K562 (cell line): ENCODE results near the gene CD34. TPM values are rescaled to one million over a fixed set of nuclear protein-coding genes. Genes with fewer than 3 reads are reported as not detected.

ENCODE experiments used
- ATAC-seq: fragments of 200-7000 bp; cut with Tn5 transposase; 3 replicates; pipeline ENCODE4 v1.9.1; 2020; ENCODE audit warnings: moderate library complexity
- BruUV-seq: library from RNA; stranded (reverse); fragments of 400-500 nt; replicated peaks from 2 replicates; lab custom pipeline; 2021; lab: Mats Ljungman, UMichigan
- CTCF ChIA-PET: fragments of 300-600 bp; formaldehyde crosslinking; extraction: SDS; loops from one replicate; lab custom pipeline; 2021; ENCODE audit warnings: low intra/inter-chr PET ratio; lab: Yijun Ruan, JAX
- POLR2A ChIA-PET: fragments of 300-600, 350-650 bp; sonication (Branson Sonifier 250); formaldehyde crosslinking; extraction: SDS; loops from one replicate; lab custom pipeline; 2021; ENCODE audit warnings: antibody characterized with exemption, inconsistent platforms; lab: Yijun Ruan, JAX
- DNase-seq, 4 experiments: peaks; one replicate each; pipeline versions ENCODE4 v3.0.0 to v3.0.0-alpha.2; 2011 to 2018; ENCODE audit warnings: low spot score in 3 of 4, mixed read lengths in 3 of 4; ENCODE audit errors: extremely low read depth in 1 of 4
- FAIRE-seq: peaks from 2 replicates; lab custom pipeline; 2011; peaks lifted over from hg19 to GRCh38; lab: Jason Lieb, UNC
- H2AFZ ChIP-seq: 2 replicates; pipeline ENCODE4 v1.6.0; 2011; ENCODE audit warnings: low read depth, low read length, control low read depth, inconsistent platforms
- H3K27ac ChIP-seq: fragments of 200-600 bp; 3 replicates; pipeline ENCODE4 v1.8.0; 2011; ENCODE audit warnings: low read depth, mild to moderate bottlenecking, control low read depth, inconsistent platforms, low read length, moderate library complexity, mixed read lengths; ENCODE audit errors: extremely low read depth
- H3K27me3 ChIP-seq, 2 experiments: fragments of 300-600 bp in 1 of 2; 2 replicates in 1 of 2; 3 replicates in 1 of 2; pipeline versions ENCODE4 v1.6.0 to v1.8.0; 2011; ENCODE audit warnings: inconsistent platforms in 2 of 2, low read length in 2 of 2, mild to moderate bottlenecking in 1 of 2, mixed read lengths in 1 of 2, moderate library complexity in 1 of 2; ENCODE audit not compliant: control insufficient read depth in 2 of 2, insufficient read depth in 2 of 2
- H3K36me3 ChIP-seq: fragments of 300-600 bp; 3 replicates; pipeline ENCODE4 v1.8.0; 2011; ENCODE audit warnings: mild to moderate bottlenecking, low read length, inconsistent platforms; ENCODE audit not compliant: control insufficient read depth, insufficient read depth
- H3K4me1 ChIP-seq, 2 experiments: fragments of 200-600 bp in 1 of 2; replicated peaks in 1 of 2; 2 replicates in 1 of 2; 3 replicates in 1 of 2; pipeline versions ENCODE4 v1.5.1 to v1.8.0; 2011; ENCODE audit warnings: inconsistent platforms in 2 of 2, low read length in 2 of 2, mild to moderate bottlenecking in 1 of 2, mixed read lengths in 1 of 2, moderate library complexity in 1 of 2; ENCODE audit not compliant: control insufficient read depth in 2 of 2, insufficient read depth in 2 of 2
- H3K4me2 ChIP-seq: 2 replicates; pipeline ENCODE4 v1.6.1; 2011; ENCODE audit warnings: low read length, control low read depth, inconsistent platforms, mixed read lengths; ENCODE audit not compliant: insufficient read depth
- H3K4me3 ChIP-seq: fragments of 200-600 bp; sonication (generic), shearing (Covaris generic); 2 replicates; pipeline ENCODE4 v1.5.1; 2016; ENCODE audit warnings: control low read depth, inconsistent platforms
- H3K79me2 ChIP-seq: fragments of 200-600 bp; 3 replicates; pipeline ENCODE4 v1.8.0; 2011; ENCODE audit warnings: low read length, inconsistent platforms; ENCODE audit not compliant: control insufficient read depth, insufficient read depth
- H3K9ac ChIP-seq, 2 experiments: 2 replicates each; pipeline versions ENCODE4 v1.6.0 to v1.6.1; 2011; ENCODE audit warnings: low read depth in 2 of 2, low read length in 2 of 2, control low read depth in 1 of 2, inconsistent platforms in 1 of 2, mild to moderate bottlenecking in 1 of 2, mixed read lengths in 1 of 2; ENCODE audit not compliant: insufficient read depth in 1 of 2
- H3K9me1 ChIP-seq: one replicate; pipeline ENCODE4 v1.6.0; 2011; ENCODE audit warnings: inconsistent platforms, mild to moderate bottlenecking, low read length, moderate library complexity; ENCODE audit not compliant: control insufficient read depth, insufficient read depth
- H3K9me3 ChIP-seq: replicated peaks from 2 replicates; pipeline ENCODE4 v1.5.1; 2011; ENCODE audit warnings: low read depth, low read length, inconsistent platforms; ENCODE audit not compliant: control insufficient read depth, insufficient read depth
- H4K20me1 ChIP-seq: replicated peaks from 2 replicates; pipeline ENCODE4 v1.6.1; 2011; ENCODE audit warnings: low read length, inconsistent platforms, mixed read lengths; ENCODE audit not compliant: control insufficient read depth, insufficient read depth
- CBX8 ChIP-seq: fragments of 200-600 bp; sonication (generic); IDR thresholded peaks from 2 replicates; pipeline ENCODE4 v1.6.1; 2012; ENCODE audit warnings: borderline replicate concordance, mixed run types, low read depth, mild to moderate bottlenecking, moderate library complexity, mixed read lengths, low read length, control low read depth, inconsistent platforms; ENCODE audit not compliant: poor library complexity, severe bottlenecking; ENCODE audit errors: extremely low read depth
- CTBP1 ChIP-seq: fragments of 450-650 bp; IDR thresholded peaks from 2 replicates; pipeline ENCODE4 v1.6.1; 2016; ENCODE audit warnings: borderline replicate concordance
- CTCF ChIP-seq, 3 experiments: IDR thresholded peaks in 2 of 3; conservative IDR thresholded peaks in 1 of 3; 2 replicates each; pipeline ENCODE4 v1.5.1; 2011 to 2012; ENCODE audit warnings: low read length in 3 of 3, mild to moderate bottlenecking in 3 of 3, control low read depth in 2 of 3, improper control_type of control experiment in 1 of 3, inconsistent platforms in 1 of 3, low read depth in 1 of 3, mixed read lengths in 1 of 3, moderate library complexity in 1 of 3; ENCODE audit not compliant: insufficient read depth in 2 of 3
- FOXK1 ChIP-seq: sonication (generic); formaldehyde crosslinking; IDR thresholded peaks from 2 replicates; pipeline ENCODE4 v1.8.0; 2022; ENCODE audit warnings: missing genetic modification reagents, mild to moderate bottlenecking, borderline replicate concordance
- HDAC1 ChIP-seq, 2 experiments: fragments of 450-650 bp; IDR thresholded peaks; 2 replicates each; pipeline ENCODE4 v1.6.1; 2016 to 2017; ENCODE audit warnings: inconsistent platforms in 1 of 2, mild to moderate bottlenecking in 1 of 2, moderate library complexity in 1 of 2
- HMGN3 ChIP-seq: IDR thresholded peaks from 2 replicates; pipeline ENCODE4 v1.6.1; 2011; ENCODE audit warnings: borderline replicate concordance, low read depth, mild to moderate bottlenecking, mixed read lengths, low read length; ENCODE audit not compliant: insufficient read length; ENCODE audit errors: extremely low read depth
- IRF2 ChIP-seq: sonication (generic); formaldehyde crosslinking; IDR thresholded peaks from 2 replicates; pipeline ENCODE4 v1.8.1; 2022; ENCODE audit warnings: mild to moderate bottlenecking, missing genetic modification reagents
- KAT7 ChIP-seq: sonication (generic); formaldehyde crosslinking; IDR thresholded peaks from 2 replicates; pipeline ENCODE4 v1.8.0; 2022; ENCODE audit warnings: missing genetic modification reagents, mild to moderate bottlenecking, borderline replicate concordance
- MTA2 ChIP-seq: fragments of 450-650 bp; IDR thresholded peaks from 2 replicates; pipeline ENCODE4 v1.6.1; 2016; ENCODE audit warnings: low read depth
- NR2C2 ChIP-seq, 2 experiments: fragments of 200-800 bp in 1 of 2; sonication (Bioruptor generic) in 1 of 2; sonication (generic) in 1 of 2; formaldehyde crosslinking in 1 of 2; IDR thresholded peaks; 2 replicates each; pipeline versions ENCODE4 v1.6.1 to v1.8.0; 2016 to 2022; ENCODE audit warnings: mild to moderate bottlenecking in 1 of 2, missing compliant biosample characterization in 1 of 2, missing genetic modification characterization in 1 of 2, missing genetic modification reagents in 1 of 2
- PTTG1 ChIP-seq: fragments of 450-650 bp; IDR thresholded peaks from 2 replicates; pipeline ENCODE4 v1.6.1; 2016; ENCODE audit warnings: low read depth, mild to moderate bottlenecking, missing genetic modification characterization, missing compliant biosample characterization
- ZBTB11 ChIP-seq, 3 experiments: fragments of 200-800 bp in 1 of 3; fragments of 250-450 bp in 1 of 3; fragments of 450-650 bp in 1 of 3; sonication (Bioruptor Pico) in 1 of 3; sonication (Bioruptor generic) in 1 of 3; formaldehyde crosslinking in 1 of 3; IDR thresholded peaks; 2 replicates each; pipeline versions ENCODE4 v1.6.1 to v1.8.0; 2016 to 2022; ENCODE audit warnings: mild to moderate bottlenecking in 2 of 3, missing genetic modification characterization in 2 of 3, missing compliant biosample characterization in 1 of 3, moderate library complexity in 1 of 3
- WGBS: fragments of 100-300 bp; shearing (Covaris generic); methylation state at CpG from one replicate; pipeline ENCODE4 v1.1.6; 2016; ENCODE audit warnings: low coverage, mixed read lengths; ENCODE audit not compliant: insufficient coverage; ENCODE audit errors: missing lambda C conversion rate; 5-methylcytosine and 5-hydroxymethylcytosine counted together
- in situ Hi-C: fragments of 300-500 bp; cut with MboI; formaldehyde crosslinking; loops from 4 replicates; pipeline ENCODE4 v1.15.0; 2018; ENCODE audit warnings: inconsistent platforms, mixed read lengths
- intact Hi-C: fragments of 100-400 bp; cut with micrococcal nuclease; formaldehyde crosslinking; loops from 2 replicates; pipeline ENCODE4 v1.14.2; 2022
- polyA plus RNA-seq, 8 experiments: library from polyadenylated mRNA; depleted of rRNA in 4 of 8; stranded (reverse) in 5 of 8; unstranded in 3 of 8; fragments of >200 nt; fragmentation: Nextera tagmentation in 2 of 8; fragmentation: Illumina TruSeq in 1 of 8; extraction: Ambion mirVana in 2 of 8; extraction: Trizol in 1 of 8; gene quantifications; 2 replicates each; pipeline versions ENCODE4 v1.2.1 to v1.2.3, GENCODE V29; 2011 to 2014; ENCODE audit warnings: inconsistent platforms in 1 of 8, missing spikeins in 1 of 8
- total RNA-seq, 7 experiments: library from RNA; depleted of rRNA in 6 of 7; stranded (reverse); fragments of >200 nt in 6 of 7; fragmentation: Illumina TruSeq in 2 of 7; extraction: Trizol in 2 of 7; gene quantifications; 2 replicates each; pipeline versions ENCODE4 v1.2.1 to v1.2.3, GENCODE V29; 2011 to 2021; ENCODE audit warnings: low replicate concordance in 1 of 7

Gene CD34
- total and polyA plus RNA-seq, 9 of the 15 experiments (the other 6 are each of a cell fraction or from before 2014, with no cell fraction given): not detected

GRCh38 chr1:207867136-207868109 lies 43.5 kb downstream of the CD34 start:
- CTCF ChIA-PET: interaction anchor here (1.6 kb wide), 1 partner anchor 40 kb away, joined by 5 read pairs; no protein-coding TSS in a partner anchor
- H3K4me3 ChIP-seq: peak overlapping the region; percentile 59
- no peaks in the 10 kb centered on the region for H4K20me1 ChIP-seq
- H3K36me3 ChIP-seq: peaks cover 26% of the 10 kb centered on the region
- H3K4me1 ChIP-seq: peaks cover 32 to 37% of the 10 kb centered on the region in 2 experiments
- no peak for FAIRE-seq
- intact Hi-C loops (no loop called here), in situ Hi-C loops (no loop called here)
- H2AFZ ChIP-seq: 0 out of 2 replicates have a peak overlapping the region, but pooled peaks have one; percentile 82
- no peak overlapping the region for H3K27ac ChIP-seq
- TF ChIP-seq CTBP1 (no peak), CBX8 (no peak), HMGN3 (no peak), IRF2 (no peak), FOXK1 (CRISPR knock-in tag) (no peak), MTA2 (no peak), KAT7 (0 out of 2 replicates have a peak, but pooled peaks have one; percentile 43), ZBTB11 (CRISPR knock-in tag; IDR thresholded peaks at IDR 0.05) (0 out of 6 replicates have a peak, but pooled peaks of 1 of the 3 experiments have one; percentile 10), HDAC1 (IDR thresholded peaks at IDR 0.05) (0 out of 4 replicates have a peak, but pooled peaks of 1 of the 2 experiments have one; percentile 3), CTCF (IDR thresholded peaks at IDR 0.05 in 2 of 3, conservative IDR thresholded peaks at IDR 0.05 in 1 of 3; ENCODE audit: insufficient read depth in 2 of 3, low read depth in 1 of 3, low read length in 3 of 3) (no peak), PTTG1 (tag) (no peak), NR2C2 (CRISPR knock-in tag; IDR thresholded peaks at IDR 0.05) (0 out of 2 replicates have a peak, but pooled peaks have one; percentile 17), NR2C2 (tag; IDR thresholded peaks at IDR 0.05) (no peak)
- peak overlapping the region; percentile 78 for H3K4me2 ChIP-seq
- H3K27me3 ChIP-seq: no peaks in the 10 kb centered on the region; a peak in 1 of 5 replicates
- H3K9ac ChIP-seq: peak overlapping the region; percentile 62 to 92; a peak in 3 of 4 replicates
- BruUV-seq: no TSS peak
- H3K79me2 ChIP-seq: peaks cover 12% of the 10 kb centered on the region; the same call in 2 of the 3 replicates
- ATAC-seq: no peak
- no peak for DNase-seq
- no peaks in the 10 kb centered on the region for H3K9me3 ChIP-seq
- WGBS: 81% methylated on average over 18 of the region's 19 CpGs
- POLR2A ChIA-PET: interaction anchor here (0.7 to 2.3 kb wide), 11 partner anchors 11 to 103 kb away, joined by 3 to 10 read pairs (median 3); no protein-coding TSS in a partner anchor
- no peaks in the 10 kb centered on the region for H3K9me1 ChIP-seq
